Stimulated activated memory B cell treated with anti-CD40 and anti-IgM and Interleukin-4, amounts not matched to agents 10 μg/mL and 1 μg/mL and 100 μg/mL, for 72 hours (primary cell): ENCODE measurements around the gene ZFYVE21.
A peak's percentile ranks its signal among the peaks of the same experiment; 100 is the strongest.

Experiments
- ATAC-seq: fragments of 150-1000 bp; cut with Tn5 transposase; 2 replicates; pipeline ENCODE4 v1.10.0; 2021
- H3K27ac Mint-ChIP-seq: one replicate; pipeline ENCODE4 v1.8.0; 2022; ENCODE audit warnings: mild to moderate bottlenecking, mixed read lengths
- H3K27me3 Mint-ChIP-seq: one replicate; pipeline ENCODE4 v1.8.0; 2022; ENCODE audit warnings: mixed read lengths
- H3K36me3 Mint-ChIP-seq: one replicate; pipeline ENCODE4 v1.8.0; 2022; ENCODE audit warnings: mixed read lengths
- H3K4me1 Mint-ChIP-seq: one replicate; pipeline ENCODE4 v1.8.0; 2022; ENCODE audit warnings: mixed read lengths
- H3K4me3 Mint-ChIP-seq: one replicate; pipeline ENCODE4 v1.8.0; 2022; ENCODE audit warnings: mild to moderate bottlenecking, moderate library complexity, mixed read lengths
- H3K9me3 Mint-ChIP-seq: one replicate; pipeline ENCODE4 v1.8.0; 2022; ENCODE audit warnings: mixed read lengths

ZFYVE21 gene

GRCh38 chr14:103741876-103742275 is 26.3 kb downstream of the ZFYVE21 start:
- peaks cover 26% of the 10 kb centered on the region for H3K36me3 Mint-ChIP-seq

GRCh38 chr14:103742499-103743255 is 27.1 kb downstream of the ZFYVE21 start:
- Mint-ChIP-seq H3K9me3 (no peaks in the 10 kb centered on the region), H3K36me3 (peaks cover 22% of the 10 kb centered on the region), H3K27me3 (no peaks in the 10 kb centered on the region), H3K27ac (no peak overlapping the region), H3K4me1 (no peaks in the 10 kb centered on the region), H3K4me3 (no peak overlapping the region)
- ATAC-seq, result no peak

More at GRCh38 chr14:103741876-103742275, 26.3 kb downstream of the ZFYVE21 start:
- H3K9me3 Mint-ChIP-seq, result no peaks in the 10 kb centered on the region
- H3K27me3 Mint-ChIP-seq, result no peaks in the 10 kb centered on the region
- ATAC-seq, result no peak
- H3K4me3 Mint-ChIP-seq, result no peak overlapping the region
- H3K4me1 Mint-ChIP-seq, result no peaks in the 10 kb centered on the region
- no peak overlapping the region for H3K27ac Mint-ChIP-seq

DNA sequence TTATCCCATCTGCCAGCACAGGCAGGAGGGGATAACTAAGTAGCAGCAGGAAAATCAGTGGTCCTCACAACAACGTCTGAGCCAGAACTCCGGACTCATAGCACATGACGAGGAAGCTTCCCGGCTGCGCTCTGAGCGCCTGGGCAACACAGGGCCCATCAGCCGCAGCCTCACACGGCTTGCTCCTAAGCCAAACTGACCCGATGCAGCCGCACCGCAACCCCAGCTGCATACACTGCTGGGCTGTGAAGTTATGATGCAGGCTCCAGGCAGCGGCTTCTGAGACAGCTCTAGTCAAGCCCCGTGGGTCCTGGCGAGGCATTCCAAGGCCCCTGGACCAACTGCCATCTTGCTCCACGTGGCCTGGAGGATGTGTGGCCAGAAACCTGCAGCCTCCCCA is 28.1 kb downstream of the ZFYVE21 start:
- Mint-ChIP-seq H3K9me3 (no peaks in the 10 kb centered on the region), H3K27me3 (no peaks in the 10 kb centered on the region), H3K4me1 (no peaks in the 10 kb centered on the region), H3K4me3 (no peak overlapping the region), H3K27ac (no peak overlapping the region), H3K36me3 (peaks cover 12% of the 10 kb centered on the region)
- ATAC-seq, result no peak

DNA sequence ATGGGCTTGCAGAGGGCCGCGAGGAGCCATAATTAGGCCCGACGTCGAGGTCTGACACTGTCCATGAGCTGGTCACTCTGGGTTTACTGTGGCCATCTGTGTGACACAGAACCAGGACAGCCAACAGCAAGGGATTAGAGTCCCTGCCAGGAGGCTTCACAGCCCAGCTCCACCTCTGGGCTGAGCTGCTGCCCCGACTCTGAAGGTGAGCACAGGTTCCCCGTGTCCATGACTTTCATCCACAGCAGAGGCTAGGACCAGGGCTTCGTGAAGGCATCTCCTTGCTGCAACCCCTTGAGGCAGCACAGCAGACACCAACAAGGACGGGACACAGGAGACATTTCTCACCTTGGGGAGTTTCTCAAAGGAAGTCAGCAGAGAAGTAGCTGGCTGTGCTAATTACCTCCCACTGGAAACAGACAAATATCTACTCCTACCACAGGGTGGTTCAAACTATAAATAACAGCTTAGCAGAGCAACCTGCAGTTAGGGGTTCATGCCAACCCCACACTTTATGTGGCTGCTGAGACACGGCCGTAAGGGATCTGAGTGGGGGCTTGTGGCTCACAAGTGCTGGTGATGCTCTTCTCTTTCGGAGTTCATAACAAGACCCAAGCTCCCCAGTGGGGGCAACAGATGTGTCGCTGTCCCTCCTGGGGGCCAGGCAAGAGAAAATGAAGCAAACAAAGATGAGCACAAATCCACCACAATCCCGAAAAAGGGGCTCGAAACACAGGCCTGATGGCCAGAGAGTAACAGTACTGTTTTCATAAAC is 29.2 kb downstream of the ZFYVE21 start:
- H3K27me3 Mint-ChIP-seq, result no peaks in the 10 kb centered on the region
- H3K9me3 Mint-ChIP-seq, result no peaks in the 10 kb centered on the region
- H3K36me3 Mint-ChIP-seq, result peaks cover 13% of the 10 kb centered on the region
- H3K27ac Mint-ChIP-seq, result no peak overlapping the region
- H3K4me1 Mint-ChIP-seq, result no peaks in the 10 kb centered on the region
- no peak overlapping the region for H3K4me3 Mint-ChIP-seq
- ATAC-seq, result no peak

GRCh38 chr14:103745424-103745823 is 29.8 kb downstream of the ZFYVE21 start:
- no peak overlapping the region for H3K27ac Mint-ChIP-seq
- H3K36me3 Mint-ChIP-seq, result peaks cover 7% of the 10 kb centered on the region
- ATAC-seq, result no peak
- no peak overlapping the region for H3K4me3 Mint-ChIP-seq
- no peaks in the 10 kb centered on the region for H3K9me3 Mint-ChIP-seq
- H3K4me1 Mint-ChIP-seq, result no peaks in the 10 kb centered on the region
- no peaks in the 10 kb centered on the region for H3K27me3 Mint-ChIP-seq

DNA sequence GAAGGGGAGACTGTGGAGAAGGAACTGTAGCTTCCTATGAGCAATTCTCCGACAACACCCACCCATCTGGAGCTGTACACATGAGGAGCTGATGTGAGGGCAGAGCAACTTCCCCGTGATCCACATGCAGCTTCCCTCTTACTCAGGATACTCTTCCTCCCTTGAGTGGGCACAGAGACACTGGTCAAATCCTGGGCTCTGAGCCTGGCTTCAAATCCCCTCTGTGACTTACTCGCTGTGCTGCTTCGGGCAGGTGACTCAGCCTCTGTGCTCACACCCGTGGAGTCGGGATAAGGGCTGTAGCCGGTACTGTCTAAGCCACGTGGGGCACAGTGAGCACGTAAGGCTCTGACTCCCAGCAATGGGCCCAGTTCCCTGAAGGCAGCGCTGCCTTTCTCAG is 31.1 kb downstream of the ZFYVE21 start:
- Mint-ChIP-seq H3K27ac (no peak overlapping the region), H3K36me3 (peaks cover 7% of the 10 kb centered on the region), H3K27me3 (no peaks in the 10 kb centered on the region), H3K9me3 (no peaks in the 10 kb centered on the region), H3K4me3 (no peak overlapping the region), H3K4me1 (no peaks in the 10 kb centered on the region)
- no peak for ATAC-seq

- H3K4me1 Mint-ChIP-seq, result no peaks in the 10 kb centered on the region
- no peaks in the 10 kb centered on the region for H3K9me3 Mint-ChIP-seq
- no peaks in the 10 kb centered on the region for H3K27me3 Mint-ChIP-seq
- H3K36me3 Mint-ChIP-seq, result peaks cover 7% of the 10 kb centered on the region
- peak; percentile 50 for ATAC-seq
- no peak overlapping the region for H3K4me3 Mint-ChIP-seq
- H3K27ac Mint-ChIP-seq, result no peak overlapping the region
These were observed 32.9 kb downstream of the ZFYVE21 start for GRCh38 chr14:103748534-103748857.

- no peaks in the 10 kb centered on the region for H3K9me3 Mint-ChIP-seq
- peaks cover 7% of the 10 kb centered on the region for H3K36me3 Mint-ChIP-seq
- no peak overlapping the region for H3K4me3 Mint-ChIP-seq
- ATAC-seq, result no peak
- H3K27me3 Mint-ChIP-seq, result no peaks in the 10 kb centered on the region
- no peaks in the 10 kb centered on the region for H3K4me1 Mint-ChIP-seq
- H3K27ac Mint-ChIP-seq, result no peak overlapping the region
These were observed 33.8 kb downstream of the ZFYVE21 start for GRCh38 chr14:103749452-103749851.

DNA sequence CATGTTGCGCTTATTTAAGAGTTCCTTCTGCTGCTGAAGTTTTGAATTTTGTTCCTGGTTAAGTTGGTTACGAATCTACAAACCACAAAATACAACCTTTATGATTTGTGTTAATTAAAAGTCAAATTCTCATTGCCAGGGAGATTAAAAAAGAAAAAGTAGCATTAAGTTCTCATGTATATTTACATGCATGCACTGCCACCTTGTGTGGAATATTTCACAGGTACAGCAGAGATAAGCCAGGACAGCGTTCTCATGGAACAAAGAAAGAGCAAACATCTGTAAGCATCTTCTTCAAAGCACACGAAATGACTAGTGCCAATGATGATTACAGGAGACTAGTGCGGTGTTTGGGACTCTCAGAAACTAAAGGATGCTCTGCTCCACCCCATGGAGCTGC is 34.2 kb downstream of the ZFYVE21 start:
- Mint-ChIP-seq H3K9me3 (no peaks in the 10 kb centered on the region), H3K36me3 (peaks cover 7% of the 10 kb centered on the region), H3K4me1 (no peaks in the 10 kb centered on the region), H3K27me3 (no peaks in the 10 kb centered on the region), H3K4me3 (no peak overlapping the region), H3K27ac (no peak overlapping the region)
- no peak for ATAC-seq

GRCh38 chr14:103753774-103754173 is 38.2 kb downstream of the ZFYVE21 start:
- Mint-ChIP-seq H3K27me3 (no peaks in the 10 kb centered on the region), H3K9me3 (no peaks in the 10 kb centered on the region), H3K4me3 (no peak overlapping the region), H3K36me3 (peaks cover 7% of the 10 kb centered on the region), H3K4me1 (no peaks in the 10 kb centered on the region), H3K27ac (no peak overlapping the region)
- ATAC-seq, result no peak

- no peaks in the 10 kb centered on the region for H3K9me3 Mint-ChIP-seq
- ATAC-seq, result no peak
- no peaks in the 10 kb centered on the region for H3K27me3 Mint-ChIP-seq
- H3K27ac Mint-ChIP-seq, result no peak overlapping the region
- no peak overlapping the region for H3K4me3 Mint-ChIP-seq
- H3K4me1 Mint-ChIP-seq, result no peaks in the 10 kb centered on the region
- no peaks in the 10 kb centered on the region for H3K36me3 Mint-ChIP-seq
These were observed 39.5 kb downstream of the ZFYVE21 start for GRCh38 chr14:103755060-103755459.

- H3K36me3 Mint-ChIP-seq, result no peaks in the 10 kb centered on the region
- H3K9me3 Mint-ChIP-seq, result no peaks in the 10 kb centered on the region
- no peaks in the 10 kb centered on the region for H3K4me1 Mint-ChIP-seq
- H3K4me3 Mint-ChIP-seq, result no peak overlapping the region
- no peak overlapping the region for H3K27ac Mint-ChIP-seq
- no peak for ATAC-seq
- no peaks in the 10 kb centered on the region for H3K27me3 Mint-ChIP-seq
These were observed 42.6 kb downstream of the ZFYVE21 start for GRCh38 chr14:103758059-103758776.

GRCh38 chr14:103762036-103762435 is 46.4 kb downstream of the ZFYVE21 start:
- ATAC-seq, result no peak
- Mint-ChIP-seq H3K4me1 (peaks cover 17% of the 10 kb centered on the region), H3K36me3 (peaks cover 6% of the 10 kb centered on the region), H3K27me3 (no peaks in the 10 kb centered on the region), H3K4me3 (no peak overlapping the region), H3K9me3 (peaks cover 2% of the 10 kb centered on the region), H3K27ac (no peak overlapping the region)

- H3K4me1 Mint-ChIP-seq, result peaks cover 17% of the 10 kb centered on the region
- H3K36me3 Mint-ChIP-seq, result peaks cover 9% of the 10 kb centered on the region
- no peaks in the 10 kb centered on the region for H3K27me3 Mint-ChIP-seq
- peak overlapping the region; percentile 8 for H3K4me3 Mint-ChIP-seq
- H3K27ac Mint-ChIP-seq, result no peak overlapping the region
- peak; percentile 41 for ATAC-seq
- H3K9me3 Mint-ChIP-seq, result peaks cover 2% of the 10 kb centered on the region
These were observed 46.9 kb downstream of the ZFYVE21 start for GRCh38 chr14:103762541-103762940.

- peak; percentile 76 for ATAC-seq
- Mint-ChIP-seq H3K4me1 (peaks cover 17% of the 10 kb centered on the region), H3K4me3 (no peak overlapping the region), H3K27ac (no peak overlapping the region), H3K36me3 (peaks cover 12% of the 10 kb centered on the region), H3K27me3 (no peaks in the 10 kb centered on the region), H3K9me3 (peaks cover 2% of the 10 kb centered on the region)
These were observed 48.3 kb downstream of the ZFYVE21 start for GRCh38 chr14:103763730-103764488.
